HepG2 (cell line): Measurements from ENCODE around the gene NCKAP1. TPM values are rescaled to one million over a fixed set of nuclear protein-coding genes. Genes with fewer than 3 reads are reported as not detected.

Source experiments
- DPF2 ChIP-seq: sonication (generic); formaldehyde crosslinking; IDR thresholded peaks from 2 replicates; pipeline ENCODE4 v1.4.0; 2020; ENCODE audit warnings: mild to moderate bottlenecking, low read depth, missing genetic modification reagents, borderline replicate concordance
- EHMT2 ChIP-seq: fragments of 200-600 bp; sonication (generic); IDR thresholded peaks from 2 replicates; pipeline ENCODE4 v1.7.0; 2017; ENCODE audit warnings: antibody characterized with exemption, low read depth, low read length, borderline replicate concordance
- GATAD2A ChIP-seq: IDR thresholded peaks from 2 replicates; pipeline ENCODE4 v1.6.1; 2016
- GLI4 ChIP-seq: sonication (generic); formaldehyde crosslinking; IDR thresholded peaks from 2 replicates; pipeline ENCODE4 v1.5.1; 2020; ENCODE audit warnings: missing genetic modification reagents, mild to moderate bottlenecking, moderate library complexity, borderline replicate concordance
- HNF1B ChIP-seq: sonication (generic); formaldehyde crosslinking; IDR thresholded peaks from 2 replicates; pipeline ENCODE4 v1.5.1; 2020; ENCODE audit warnings: mild to moderate bottlenecking, moderate library complexity, missing genetic modification reagents
- IKZF5 ChIP-seq: IDR thresholded peaks from 2 replicates; pipeline ENCODE4 v1.6.1; 2018; ENCODE audit warnings: missing genetic modification reagents, mild to moderate bottlenecking, missing compliant biosample characterization
- NBN ChIP-seq: fragments of 450-650 bp; conservative IDR thresholded peaks from 2 replicates; pipeline ENCODE4 v1.6.1; 2017
- NFE2 ChIP-seq: sonication (generic); formaldehyde crosslinking; IDR thresholded peaks from 2 replicates; pipeline ENCODE4 v1.4.0; 2020; ENCODE audit warnings: missing genetic modification reagents
- NR2F6 ChIP-seq, 2 experiments: IDR thresholded peaks; 2 replicates each; pipeline ENCODE4 v1.6.1; 2016; ENCODE audit warnings: antibody characterized with exemption in 1 of 2, mild to moderate bottlenecking in 1 of 2
- SP140L ChIP-seq: sonication (generic); formaldehyde crosslinking; IDR thresholded peaks from 2 replicates; pipeline ENCODE4 v1.4.0; 2020; ENCODE audit warnings: missing genetic modification reagents, borderline replicate concordance
- TBP ChIP-seq: sonication (generic); formaldehyde crosslinking; IDR thresholded peaks from 2 replicates; pipeline ENCODE4 v1.5.0; 2020; ENCODE audit warnings: missing genetic modification reagents
- ZMAT3 ChIP-seq: sonication (generic); formaldehyde crosslinking; conservative IDR thresholded peaks from 2 replicates; pipeline ENCODE4 v1.7.0; 2021; ENCODE audit warnings: missing genetic modification reagents
- ZMYM3 ChIP-seq: sonication (generic); formaldehyde crosslinking; IDR thresholded peaks from 2 replicates; pipeline ENCODE4 v1.5.1; 2020; ENCODE audit warnings: mild to moderate bottlenecking, missing genetic modification reagents
- ZNF276 ChIP-seq: sonication (generic); formaldehyde crosslinking; IDR thresholded peaks from 2 replicates; pipeline ENCODE4 v1.4.0; 2020; ENCODE audit warnings: mild to moderate bottlenecking, low read depth, missing genetic modification reagents
- ZNF282 ChIP-seq: fragments of 450-650 bp; IDR thresholded peaks from 2 replicates; pipeline ENCODE4 v1.6.1; 2018; ENCODE audit not compliant: partially characterized antibody
- ZNF530 ChIP-seq: sonication (generic); formaldehyde crosslinking; IDR thresholded peaks from 2 replicates; pipeline ENCODE4 v1.5.0; 2020; ENCODE audit warnings: low read depth, mild to moderate bottlenecking, missing genetic modification reagents
- ZNF746 ChIP-seq: sonication (generic); formaldehyde crosslinking; IDR thresholded peaks from 2 replicates; pipeline ENCODE4 v1.8.0; 2022; ENCODE audit warnings: mild to moderate bottlenecking, missing genetic modification reagents
- ZNF772 ChIP-seq: sonication (generic); formaldehyde crosslinking; IDR thresholded peaks from 2 replicates; pipeline ENCODE4 v1.5.0; 2020; ENCODE audit warnings: mild to moderate bottlenecking, missing genetic modification reagents
- ZNF792 ChIP-seq: IDR thresholded peaks from 2 replicates; pipeline ENCODE4 v1.6.1; 2016
- ZUFSP ChIP-seq: sonication (generic); formaldehyde crosslinking; IDR thresholded peaks from 2 replicates; pipeline ENCODE4 v1.9.0; 2021; ENCODE audit warnings: missing genetic modification reagents, mild to moderate bottlenecking, borderline replicate concordance
- polyA plus RNA-seq, 8 experiments: library from polyadenylated mRNA; depleted of rRNA in 3 of 8; stranded (reverse) in 7 of 8; unstranded in 1 of 8; fragments of >200 nt; fragmentation: Illumina TruSeq in 4 of 8; extraction: Trizol in 4 of 8; gene quantifications; 2 replicates each; pipeline versions ENCODE4 v1.2.1 to v1.2.3, GENCODE V29; 2011 to 2016; ENCODE audit warnings: low read depth in 4 of 8, missing spikeins in 1 of 8, mixed read lengths in 1 of 8; ENCODE audit not compliant: insufficient read depth in 1 of 8
- total RNA-seq, 5 experiments: library from RNA; depleted of rRNA; stranded (reverse); fragments of >200 nt; fragmentation: Illumina TruSeq; extraction: Trizol; gene quantifications; 2 replicates each; pipeline ENCODE4 v1.2.3, GENCODE V29; 2016; ENCODE audit warnings: low read depth in 1 of 5
- TF ChIP-seq, protein P1 (sequence below): sonication (generic); formaldehyde crosslinking; IDR thresholded peaks from 2 replicates; pipeline ENCODE4 v1.5.0; 2020; ENCODE audit warnings: mild to moderate bottlenecking, missing genetic modification reagents
- TF ChIP-seq, protein P2 (sequence below): sonication (generic); formaldehyde crosslinking; IDR thresholded peaks from 2 replicates; pipeline ENCODE4 v1.8.1; 2022; ENCODE audit warnings: mild to moderate bottlenecking, missing genetic modification reagents

The NCKAP1 gene
- total and polyA plus RNA-seq, 2 of the 13 experiments (the other 11 are each of a cell fraction or from before 2014, with no cell fraction given): 72.1 to 96.3 TPM

DNA sequence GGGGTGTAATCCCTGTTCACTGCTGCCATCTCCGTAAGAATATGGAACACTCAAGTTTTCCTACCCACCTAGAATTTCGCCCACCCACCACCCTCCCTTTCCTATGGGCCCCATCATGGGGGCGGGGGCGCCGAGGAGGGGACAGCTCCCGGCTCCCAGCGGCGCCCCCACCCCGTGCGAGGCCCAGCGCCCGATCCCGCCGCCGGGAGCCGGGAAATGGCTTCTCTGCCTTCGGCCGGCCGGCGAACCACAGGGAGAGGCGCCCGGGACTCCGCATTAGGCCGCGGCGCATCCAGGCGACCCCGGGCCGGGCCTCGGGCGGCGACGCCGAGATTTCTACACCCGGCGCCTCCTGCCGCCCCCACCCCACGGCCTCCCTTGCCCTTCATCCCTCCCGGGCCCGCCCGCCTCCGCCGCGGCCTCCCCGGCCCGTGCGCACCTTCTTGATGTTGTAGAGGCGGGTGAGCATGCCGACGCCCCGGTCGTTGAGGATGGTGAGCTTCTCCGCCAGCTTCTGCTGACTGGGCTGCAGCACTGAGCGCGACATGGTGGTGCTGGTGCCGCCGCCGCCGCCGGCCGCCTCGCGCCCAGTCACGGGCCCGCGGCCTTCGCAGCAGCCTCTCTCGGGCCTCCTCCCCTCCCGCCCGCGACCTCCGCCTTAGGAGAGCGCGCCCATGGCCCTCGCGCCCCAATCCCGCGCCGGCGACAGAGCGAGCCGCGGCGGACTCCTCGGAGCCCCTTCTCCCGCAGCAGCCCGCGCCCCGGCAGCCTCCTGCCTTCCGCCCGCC is 510 bp downstream of the NCKAP1 start (continued):
- TF ChIP-seq IKZF5 (CRISPR knock-in tag): no peak
- no peak for TF ChIP-seq DPF2 (CRISPR knock-in tag)
- no peak for TF ChIP-seq ZNF746
- no peak; the same call in 1 of the 2 replicates for TF ChIP-seq GLI4 (CRISPR knock-in tag)
- TF ChIP-seq ZNF792 (CRISPR knock-in tag): no peak
- TF ChIP-seq, protein P1, sequence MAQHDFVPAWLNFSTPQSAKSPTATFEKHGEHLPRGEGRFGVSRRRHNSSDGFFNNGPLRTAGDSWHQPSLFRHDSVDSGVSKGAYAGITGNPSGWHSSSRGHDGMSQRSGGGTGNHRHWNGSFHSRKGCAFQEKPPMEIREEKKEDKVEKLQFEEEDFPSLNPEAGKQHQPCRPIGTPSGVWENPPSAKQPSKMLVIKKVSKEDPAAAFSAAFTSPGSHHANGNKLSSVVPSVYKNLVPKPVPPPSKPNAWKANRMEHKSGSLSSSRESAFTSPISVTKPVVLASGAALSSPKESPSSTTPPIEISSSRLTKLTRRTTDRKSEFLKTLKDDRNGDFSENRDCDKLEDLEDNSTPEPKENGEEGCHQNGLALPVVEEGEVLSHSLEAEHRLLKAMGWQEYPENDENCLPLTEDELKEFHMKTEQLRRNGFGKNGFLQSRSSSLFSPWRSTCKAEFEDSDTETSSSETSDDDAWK: no peak
- no peak for TF ChIP-seq GATAD2A (CRISPR knock-in tag)
- no peak for TF ChIP-seq HNF1B
- no peak for TF ChIP-seq ZNF530 (CRISPR knock-in tag)
- no peak for TF ChIP-seq NR2F6 (IDR thresholded peaks at IDR 0.05)
- no peak for TF ChIP-seq NR2F6 (CRISPR knock-in tag; IDR thresholded peaks at IDR 0.05)
- no peak for TF ChIP-seq EHMT2
- TF ChIP-seq NBN: no peak
- no peak for TF ChIP-seq SP140L (CRISPR knock-in tag)
- no peak for TF ChIP-seq NFE2 (CRISPR knock-in tag)
- no peak for TF ChIP-seq ZMYM3 (CRISPR knock-in tag)
- TF ChIP-seq ZUFSP (CRISPR knock-in tag): no peak
- TF ChIP-seq ZNF772: peak; percentile 75; the same call in 1 of the 2 replicates
- no peak for TF ChIP-seq TBP (CRISPR knock-in tag)
- peak; percentile 18 for TF ChIP-seq ZMAT3 (CRISPR knock-in tag)
- peak; percentile 38; the same call in 1 of the 2 replicates for TF ChIP-seq ZNF276
- no peak for TF ChIP-seq ZNF282
- TF ChIP-seq, protein P2, sequence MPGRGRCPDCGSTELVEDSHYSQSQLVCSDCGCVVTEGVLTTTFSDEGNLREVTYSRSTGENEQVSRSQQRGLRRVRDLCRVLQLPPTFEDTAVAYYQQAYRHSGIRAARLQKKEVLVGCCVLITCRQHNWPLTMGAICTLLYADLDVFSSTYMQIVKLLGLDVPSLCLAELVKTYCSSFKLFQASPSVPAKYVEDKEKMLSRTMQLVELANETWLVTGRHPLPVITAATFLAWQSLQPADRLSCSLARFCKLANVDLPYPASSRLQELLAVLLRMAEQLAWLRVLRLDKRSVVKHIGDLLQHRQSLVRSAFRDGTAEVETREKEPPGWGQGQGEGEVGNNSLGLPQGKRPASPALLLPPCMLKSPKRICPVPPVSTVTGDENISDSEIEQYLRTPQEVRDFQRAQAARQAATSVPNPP (CRISPR knock-in tag): no peak
